Fibroblast of skin of right quadriceps (primary cell): Measurements from ENCODE around the gene FPR2.
"Not testable (repeated sequence)": the region's sequence is repeated elsewhere in the genome, so short reads cannot be mapped to it uniquely, and the experiment has no call there.

ENCODE experiments used
- DNase-seq: peaks from one replicate; pipeline ENCODE4 v3.0.0-alpha.2; 2013

The FPR2 gene

DNA sequence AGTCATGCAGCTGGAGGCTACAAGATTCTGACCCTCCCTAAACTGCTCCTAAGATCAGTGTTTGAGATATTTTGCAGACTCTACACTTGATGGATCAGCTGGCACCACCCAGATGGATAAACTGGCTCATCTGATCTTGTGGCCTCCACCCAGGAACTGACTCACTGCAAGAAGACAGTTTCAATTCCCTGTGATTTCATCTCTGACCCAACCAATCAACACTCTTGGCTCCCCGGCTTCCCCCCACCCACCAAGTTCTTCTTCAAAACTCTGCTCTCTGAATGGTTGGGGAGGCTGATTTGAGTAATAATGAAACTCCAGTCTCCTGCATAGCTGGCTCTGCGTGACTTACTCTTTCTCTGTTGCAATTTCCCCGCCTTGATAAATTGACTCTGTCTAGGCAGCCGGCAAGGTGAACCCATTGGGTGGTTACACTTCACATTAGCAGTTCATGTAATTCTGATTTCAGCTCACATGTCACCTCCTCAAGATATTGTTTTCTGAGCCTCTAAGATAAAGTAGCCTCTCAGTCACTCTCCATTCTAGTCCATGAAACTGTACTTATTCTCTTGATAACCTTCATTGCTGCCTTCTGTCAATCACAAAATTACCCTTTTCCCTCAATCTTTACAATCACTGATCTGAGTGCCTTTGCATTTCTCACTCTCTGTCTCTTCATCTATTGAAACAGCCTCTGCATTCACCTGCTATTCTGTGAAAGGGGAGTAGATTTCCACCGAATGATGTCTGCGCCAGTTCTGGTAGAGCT lies 24.1 kb downstream of the FPR2 start:
- DNase-seq, result peak; percentile 22

DNA sequence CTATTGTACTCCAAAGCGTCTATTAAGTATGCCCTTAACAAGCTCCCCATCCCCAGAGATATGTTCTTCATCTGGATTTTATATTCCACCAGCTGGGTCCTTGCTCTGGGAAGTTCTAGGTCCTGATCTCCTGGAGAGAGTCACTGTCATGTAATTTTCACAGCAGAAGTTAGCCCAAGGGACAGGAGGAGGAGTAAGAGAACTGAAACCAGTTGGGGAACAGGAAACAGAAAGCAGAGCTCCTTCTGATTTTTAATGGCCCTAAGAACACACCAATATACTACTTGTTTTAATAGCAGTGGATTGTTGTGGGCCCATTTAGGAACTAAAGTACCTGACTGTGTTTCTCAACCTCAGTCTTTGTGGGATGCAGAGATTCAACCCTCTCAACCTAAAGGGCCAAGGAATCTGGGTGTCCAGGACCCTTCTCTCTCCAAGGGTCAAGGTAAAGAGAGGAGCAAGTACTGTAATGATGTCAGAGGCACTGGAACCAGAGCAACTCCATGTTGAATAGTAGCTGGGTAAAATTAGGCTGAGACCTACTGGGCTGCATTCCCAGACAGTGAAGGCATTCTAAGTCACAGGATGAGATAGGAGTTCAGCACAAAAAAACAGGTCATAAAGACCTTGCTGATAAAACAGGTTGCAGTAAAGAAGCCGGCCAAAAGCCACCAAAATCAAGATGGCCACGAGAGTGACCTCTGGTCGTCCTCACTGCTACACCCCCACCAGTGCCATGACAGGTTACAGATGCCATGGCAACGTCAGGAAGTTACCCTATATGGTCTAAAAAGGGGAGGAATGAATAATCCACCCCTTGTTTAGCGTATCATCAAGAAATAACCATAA lies 25.9 kb downstream of the FPR2 start:
- DNase-seq, result no peak

DNA sequence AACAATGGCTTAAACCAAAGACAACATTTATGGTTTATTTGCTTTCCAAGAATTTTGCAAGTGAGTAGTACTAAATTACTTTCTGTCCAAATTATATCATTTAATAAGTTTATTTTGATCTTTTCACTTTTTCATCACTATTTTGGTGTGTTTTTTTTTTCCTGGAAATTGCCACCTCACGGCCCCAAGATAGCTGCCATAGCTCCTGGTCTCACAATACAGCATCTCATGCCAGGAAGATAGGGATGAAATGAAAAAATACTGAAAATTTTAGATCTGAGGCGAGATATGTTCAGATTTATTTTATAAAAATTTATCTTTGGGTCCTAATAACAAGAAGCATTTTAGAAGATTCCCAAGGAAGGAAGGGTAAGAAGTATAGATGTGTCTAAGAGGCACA lies 27.0 kb downstream of the FPR2 start:
- DNase-seq, result no peak

DNA sequence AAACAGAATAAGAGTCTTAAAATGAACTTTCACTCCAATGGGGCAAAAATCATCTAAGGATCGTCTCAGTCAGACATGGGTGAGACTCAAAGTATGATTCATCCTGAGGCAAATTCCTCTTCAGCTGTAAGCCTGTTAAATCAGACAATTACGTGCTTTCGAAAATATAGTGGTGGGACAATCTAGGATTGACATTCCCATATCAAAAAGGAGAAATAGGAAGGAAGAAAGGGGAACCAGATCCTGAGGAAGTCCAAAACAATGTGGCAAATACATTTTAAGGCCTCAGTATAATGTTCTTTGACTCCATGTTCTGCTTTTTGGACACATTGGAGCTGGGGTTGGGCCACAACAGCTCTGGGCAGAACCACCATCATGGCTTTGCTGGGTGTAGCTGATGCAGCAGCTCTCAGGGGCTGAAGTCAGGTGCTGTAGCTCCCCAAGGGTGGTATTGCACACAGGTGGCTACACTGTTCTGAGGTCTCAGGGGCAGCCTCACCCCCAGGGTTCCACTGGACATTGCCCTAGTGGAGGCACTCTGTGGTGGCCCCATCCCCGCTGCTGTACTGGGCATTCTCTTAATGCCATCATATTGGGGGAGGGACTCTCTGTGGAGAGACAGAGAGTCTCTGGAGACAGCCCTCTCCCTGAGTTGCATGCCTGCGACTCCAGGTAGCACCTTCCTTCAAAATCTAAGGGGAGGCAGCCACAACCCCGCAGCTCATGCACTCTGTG lies 28.2 kb downstream of the FPR2 start:
- no peak for DNase-seq

DNA sequence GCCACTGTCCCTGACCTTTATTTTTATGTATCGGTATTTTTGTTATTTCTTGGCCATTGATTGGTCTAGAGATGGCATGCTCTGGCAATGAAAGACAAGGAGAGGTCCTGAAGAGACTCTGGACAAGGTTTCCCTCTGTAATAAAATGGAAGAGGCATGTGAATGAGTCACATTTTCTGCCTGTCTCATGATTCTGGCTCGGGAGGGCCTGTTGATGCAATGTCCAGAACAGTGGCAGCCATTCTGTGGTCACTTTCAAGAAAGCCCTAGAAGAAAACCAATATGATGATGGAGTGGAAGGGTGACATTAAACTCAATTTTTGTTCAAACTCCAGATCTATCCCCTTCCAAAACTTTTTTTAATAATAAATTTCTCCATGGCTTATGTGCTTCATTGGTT lies 32.0 kb downstream of the FPR2 start:
- no peak for DNase-seq

DNA sequence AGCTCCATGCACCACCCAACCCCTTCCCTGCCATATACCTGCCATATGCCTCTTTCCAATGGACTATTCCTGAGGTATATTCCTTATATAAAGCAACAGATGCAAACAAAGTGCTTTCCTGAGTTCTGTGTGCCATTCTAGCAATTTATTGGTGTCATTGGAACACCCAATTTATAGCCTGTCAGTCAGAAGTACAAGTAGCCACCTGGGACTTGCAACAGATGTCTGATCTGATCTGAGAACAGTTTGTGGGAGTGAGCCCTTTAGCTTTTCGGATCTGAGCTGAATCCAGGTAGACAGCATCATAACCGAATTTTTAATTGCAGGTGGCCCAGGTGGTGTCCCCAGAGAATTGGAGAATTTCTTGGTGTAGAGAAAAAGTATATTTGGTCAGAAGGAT lies 33.0 kb downstream of the FPR2 start:
- DNase-seq, result no peak

DNA sequence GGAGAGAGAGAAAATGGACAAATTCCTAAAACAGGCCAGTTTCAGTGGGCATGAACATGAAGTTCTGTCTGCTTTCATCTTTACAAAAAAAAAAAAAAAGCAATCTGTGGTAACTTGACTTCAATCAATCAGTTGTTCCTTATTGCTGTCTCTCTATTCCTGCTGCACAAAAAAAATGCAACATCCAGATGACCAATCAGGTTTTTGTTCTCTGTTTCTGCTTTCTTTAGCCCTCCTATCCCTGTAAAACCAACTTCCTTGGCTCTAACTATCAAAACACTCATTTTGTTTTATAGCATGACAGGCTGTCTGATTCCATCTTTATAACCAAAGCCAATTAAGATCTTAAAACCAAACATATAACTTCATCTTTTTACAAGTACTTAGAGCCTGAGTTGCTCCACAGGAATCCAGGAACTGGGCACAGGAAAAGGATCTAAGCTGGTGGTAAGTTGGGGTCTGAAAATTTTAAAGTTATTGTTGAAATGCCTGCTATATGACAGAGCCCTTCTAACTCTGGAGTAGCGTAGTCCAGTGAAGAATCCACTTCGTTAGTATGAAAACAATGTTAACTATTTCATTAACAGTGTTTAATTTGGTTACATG lies 34.0 kb downstream of the FPR2 start, which contains the start of gene FPR3:
Gene FPR3, plus strand, starts transcription at position 273 of the 606 bp plus-strand sequence. CDS start 28,592 bp downstream, outside the sequence.
- DNase-seq, result no peak

DNA sequence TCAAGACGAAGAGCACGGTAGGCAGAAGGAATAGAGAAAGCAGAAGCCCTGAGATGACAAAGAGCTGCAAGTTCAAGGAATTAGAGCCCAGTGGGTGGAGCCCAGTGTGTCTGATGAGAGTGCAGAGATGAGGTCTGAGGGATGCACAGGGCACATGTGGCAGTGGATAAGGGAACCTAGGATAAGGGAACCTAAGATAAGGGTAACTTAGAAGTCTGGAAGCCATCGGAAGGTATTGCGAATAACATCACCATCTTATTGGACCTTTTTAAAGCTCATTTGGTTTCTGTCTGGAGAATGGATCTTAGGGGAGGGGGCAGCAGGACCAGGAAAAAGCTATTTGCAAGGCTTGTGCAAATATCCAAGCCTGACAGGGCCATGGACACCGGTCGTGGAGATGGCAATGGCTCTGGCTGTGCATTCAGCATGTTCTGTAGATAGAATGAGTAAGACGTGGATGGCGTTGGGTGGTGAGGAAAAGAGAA lies 35.3 kb downstream of the FPR2 start:
- no peak for DNase-seq

DNA sequence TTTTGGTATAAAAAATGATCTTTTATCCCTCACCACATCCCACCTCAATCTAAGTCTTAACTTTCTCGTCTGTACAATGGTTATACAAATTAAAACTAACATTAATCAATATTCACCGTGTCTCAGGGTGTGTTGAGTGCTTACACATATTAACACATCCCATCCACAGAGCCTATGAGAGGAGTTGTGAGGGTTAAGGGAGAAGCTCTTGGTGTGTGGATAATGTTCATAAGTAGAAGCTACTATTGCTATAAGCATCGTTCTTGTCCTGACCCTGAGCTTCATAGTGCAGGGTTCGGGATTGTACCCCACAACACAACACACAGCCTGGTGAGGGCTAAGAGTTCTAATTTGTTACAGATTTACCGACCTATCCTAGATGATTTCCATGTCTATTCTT lies 36.5 kb downstream of the FPR2 start:
- DNase-seq, result no peak

DNA sequence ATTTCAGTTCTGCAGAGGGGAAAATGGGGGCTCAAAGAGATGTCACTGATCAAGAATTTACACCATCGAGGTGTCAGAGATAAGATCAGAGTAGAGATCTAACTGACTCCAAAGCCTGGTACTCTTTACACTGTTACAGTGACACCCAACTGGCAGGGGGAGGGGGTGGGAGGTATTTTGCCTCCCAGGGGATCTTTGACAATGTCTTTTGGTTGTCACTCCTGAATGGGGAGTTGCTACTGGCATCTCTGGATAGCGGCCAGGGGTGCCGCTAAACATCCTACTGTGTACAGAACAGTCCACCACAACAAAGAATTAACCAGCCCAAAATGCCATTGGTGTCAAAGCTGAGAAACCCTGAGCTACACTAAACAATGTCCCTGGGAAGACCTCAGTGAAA lies 37.1 kb downstream of the FPR2 start:
- DNase-seq, result no peak

DNA sequence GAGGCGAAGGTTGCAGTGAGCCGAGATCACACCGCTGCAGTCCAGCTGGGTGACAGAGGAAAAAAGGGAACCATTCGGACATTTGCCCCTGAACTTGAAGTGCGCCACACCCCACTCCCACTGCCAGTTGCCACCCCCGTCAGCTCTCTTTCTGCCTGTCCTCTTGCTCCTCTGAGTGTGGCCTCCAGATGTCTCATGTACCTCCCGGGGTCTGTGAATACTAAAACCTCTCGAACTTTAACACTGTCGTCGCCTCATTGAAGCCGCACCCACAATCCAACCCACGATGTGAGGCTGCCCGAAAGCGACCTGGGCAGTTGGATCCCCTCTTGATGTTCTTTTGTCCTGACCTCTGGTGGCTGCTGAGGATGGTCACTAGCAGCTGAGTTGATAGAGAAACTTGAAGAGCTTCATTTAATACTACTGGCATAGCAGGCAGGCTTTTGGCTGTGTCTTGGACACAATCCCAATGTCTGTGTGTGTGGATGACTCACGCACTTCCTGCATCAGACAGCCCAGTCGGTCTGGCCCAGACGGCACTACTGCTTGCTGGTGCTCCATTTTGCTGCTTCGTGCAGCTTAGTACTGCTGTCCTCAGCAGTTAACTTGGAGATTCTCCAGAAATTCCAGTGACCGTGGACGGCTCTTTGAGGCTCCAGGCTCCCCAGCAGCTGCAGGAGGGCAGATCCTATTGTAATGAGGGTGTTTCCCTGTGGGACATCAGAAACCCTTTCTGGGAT lies 38.2 kb downstream of the FPR2 start:
- peak; percentile 90 for DNase-seq

DNA sequence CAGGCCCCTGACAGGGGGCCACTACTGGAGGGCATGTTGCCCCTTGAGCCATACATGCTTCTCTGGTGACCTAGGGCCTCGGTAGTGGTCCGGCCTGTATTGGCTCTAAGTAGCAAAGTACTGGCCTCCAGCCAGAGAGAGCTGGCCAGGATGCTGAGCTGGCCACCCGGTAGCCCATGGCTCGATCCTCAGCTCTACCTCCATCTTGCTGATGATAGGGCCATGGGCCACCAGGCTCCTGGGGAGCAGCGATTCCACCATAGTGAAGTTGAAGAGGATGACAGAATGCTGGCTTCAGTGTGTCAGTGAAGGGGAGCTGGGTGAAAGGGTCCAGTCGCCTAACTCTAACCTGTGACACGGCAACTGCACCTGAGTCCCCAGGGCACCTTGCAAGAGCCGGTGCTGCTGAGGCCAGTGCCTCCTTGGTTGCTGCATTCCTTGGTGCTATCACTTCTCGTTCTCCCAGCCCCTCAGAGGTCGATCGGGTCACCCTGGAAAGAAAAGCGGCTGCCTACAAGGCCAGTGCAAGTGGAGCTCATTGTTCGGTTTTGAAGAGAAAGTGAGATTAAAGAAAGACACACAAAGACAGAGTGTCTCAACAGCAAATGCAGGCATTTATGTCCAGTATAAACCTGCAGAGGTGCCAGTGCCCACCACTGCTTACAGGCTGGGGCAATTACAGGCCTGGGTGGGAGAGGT lies 38.9 kb downstream of the FPR2 start:
- DNase-seq, result no peak

DNA sequence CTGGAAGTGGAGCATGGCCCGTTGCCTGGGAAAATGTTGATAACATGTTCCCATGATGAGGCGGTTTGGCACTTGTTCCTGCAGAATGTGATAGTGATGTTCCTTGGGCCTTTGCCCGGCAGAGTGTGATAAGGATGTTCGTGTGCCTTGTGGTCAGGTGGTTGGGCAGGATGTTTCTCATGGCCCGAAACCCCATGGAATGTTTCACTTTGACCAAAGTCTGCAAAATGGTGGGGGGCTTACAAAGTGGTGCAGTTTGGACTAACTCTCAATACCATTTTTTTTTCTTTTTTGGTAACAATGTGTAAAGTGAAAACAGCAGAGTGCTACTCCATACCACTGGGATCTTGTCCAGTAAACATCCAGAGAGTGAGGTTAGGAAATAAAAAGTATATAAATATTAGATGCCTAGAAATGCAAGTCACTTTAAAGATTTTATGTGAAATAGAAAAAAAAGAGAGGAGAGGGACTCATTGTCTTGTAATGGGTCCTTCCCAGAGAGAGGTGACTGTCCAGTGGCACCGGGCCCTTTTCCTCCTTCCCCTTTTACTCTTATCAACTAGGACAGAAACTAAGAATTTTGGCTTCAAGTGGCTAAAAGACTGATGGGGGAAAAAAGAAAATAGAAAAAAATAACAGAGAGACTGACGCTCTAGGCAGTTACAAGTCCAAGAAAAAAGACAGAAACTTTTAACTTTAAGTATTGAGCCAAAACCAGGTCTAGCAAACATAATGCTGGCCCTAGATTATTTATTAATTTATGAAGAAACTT lies 39.7 kb downstream of the FPR2 start:
- DNase-seq, result peak; percentile 3

DNA sequence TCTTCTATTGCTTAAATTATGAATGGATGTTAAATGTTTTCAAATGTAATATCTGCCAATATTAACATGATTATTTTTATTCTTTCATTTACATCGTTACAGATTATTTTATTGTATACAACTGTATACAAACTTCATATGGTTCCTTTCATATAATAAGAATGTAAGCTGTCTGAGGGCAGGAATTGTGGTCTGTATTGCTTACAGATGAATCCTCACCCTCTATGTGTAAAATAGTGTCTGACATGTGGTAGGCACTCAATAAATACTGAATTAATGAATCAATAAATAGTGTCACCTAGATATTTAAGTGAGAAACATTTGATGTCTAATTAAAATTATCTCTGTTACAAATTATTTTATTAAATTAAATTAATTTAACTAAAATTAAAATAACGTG lies 41.8 kb downstream of the FPR2 start:
- DNase-seq, result no peak

DNA sequence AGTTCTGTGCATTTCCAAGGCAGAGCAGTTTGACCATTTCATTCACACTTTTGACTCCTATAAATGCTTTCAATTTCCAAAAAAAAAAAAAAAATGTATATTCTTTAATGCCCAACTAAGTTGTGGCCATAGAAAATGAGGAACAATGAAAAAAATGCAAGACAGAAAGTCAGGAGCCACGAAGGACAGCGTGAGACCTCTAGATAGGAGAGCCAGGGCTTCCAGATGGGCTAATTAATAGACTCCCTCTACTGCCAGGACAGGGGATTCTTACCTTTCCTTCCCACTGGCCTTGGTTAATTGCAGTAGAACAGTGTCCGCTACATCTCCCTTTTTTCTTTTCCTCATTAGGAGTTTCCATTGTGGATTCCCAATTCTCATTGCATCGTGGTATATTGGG lies 42.5 kb downstream of the FPR2 start:
- no peak for DNase-seq

DNA sequence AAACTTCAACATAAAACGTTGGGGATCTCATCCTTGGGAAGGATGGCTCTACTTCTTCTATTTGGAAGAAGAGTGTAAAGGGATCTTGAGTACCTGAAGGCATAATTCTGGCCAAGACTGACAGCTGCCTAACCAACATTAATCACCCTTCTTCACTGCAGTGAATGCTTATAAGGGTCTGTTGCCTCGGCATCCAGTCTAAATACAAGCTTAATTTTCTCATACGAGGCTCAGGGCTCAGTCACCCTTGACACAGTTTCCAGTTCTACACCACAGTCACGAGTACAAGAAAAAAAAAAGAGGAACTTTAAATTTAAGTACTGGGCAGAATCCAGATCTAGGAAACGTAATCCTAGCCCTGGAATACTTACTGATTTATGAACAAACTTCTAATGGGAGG lies 43.0 kb downstream of the FPR2 start:
- no peak for DNase-seq

DNA sequence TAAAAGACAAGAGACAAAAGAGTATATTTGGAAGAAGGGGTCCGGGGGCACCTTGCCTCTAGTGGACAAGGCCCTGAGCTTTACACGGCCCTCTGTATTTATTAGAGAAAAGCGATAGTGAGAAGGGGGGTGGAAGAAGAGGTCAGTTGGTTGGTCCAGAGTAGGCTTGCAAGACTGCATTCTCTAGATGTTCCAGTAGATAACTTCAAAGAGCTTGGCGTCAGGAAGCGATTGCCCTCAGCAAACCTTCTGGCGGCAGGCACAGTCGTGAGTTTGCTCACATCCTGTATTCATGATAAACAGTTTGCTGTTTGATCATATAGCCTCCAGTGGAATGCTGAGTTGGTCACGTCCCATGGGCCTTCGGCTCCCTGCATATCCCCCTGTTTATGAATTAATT lies 43.8 kb downstream of the FPR2 start:
- not testable (repeated sequence) for DNase-seq

DNA sequence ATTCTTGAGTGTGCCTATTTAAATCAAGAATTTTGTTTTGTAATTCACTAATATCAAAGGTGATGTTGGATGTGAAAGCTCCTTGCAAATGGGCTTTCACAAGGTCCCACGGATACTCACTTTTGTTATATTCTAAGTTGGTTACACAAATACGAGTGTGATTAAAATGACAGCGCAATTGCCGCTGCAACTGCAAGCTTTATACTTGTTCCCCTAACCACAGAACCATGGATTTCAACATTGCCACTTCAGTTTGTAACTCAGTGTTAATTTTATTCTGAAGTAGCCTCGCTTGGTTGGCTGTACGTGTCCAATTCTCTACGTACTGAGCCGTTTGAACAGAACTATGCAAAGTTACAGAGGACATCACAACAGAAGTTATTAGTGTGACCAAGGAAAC lies 44.4 kb downstream of the FPR2 start:
- not testable (repeated sequence) for DNase-seq

DNA sequence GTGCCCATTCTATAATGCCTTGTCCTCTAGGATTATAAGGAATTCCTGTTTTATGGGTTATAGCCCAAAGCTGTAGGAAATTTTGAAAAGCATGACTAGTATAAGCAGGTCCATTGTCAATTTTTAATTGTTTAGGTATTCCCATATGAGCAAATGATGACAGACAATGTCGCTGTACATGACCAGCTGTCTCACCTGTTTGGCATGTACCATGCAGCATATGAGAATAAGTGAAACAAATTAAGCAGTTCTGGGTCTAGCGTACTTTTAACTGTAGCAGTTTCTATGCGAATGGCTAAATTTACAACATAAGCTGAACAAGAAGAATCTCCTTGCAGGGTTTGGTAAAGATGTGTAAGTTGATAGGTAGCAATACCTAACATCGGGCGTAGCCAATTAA lies 45.6 kb downstream of the FPR2 start:
- not testable (repeated sequence) for DNase-seq

DNA sequence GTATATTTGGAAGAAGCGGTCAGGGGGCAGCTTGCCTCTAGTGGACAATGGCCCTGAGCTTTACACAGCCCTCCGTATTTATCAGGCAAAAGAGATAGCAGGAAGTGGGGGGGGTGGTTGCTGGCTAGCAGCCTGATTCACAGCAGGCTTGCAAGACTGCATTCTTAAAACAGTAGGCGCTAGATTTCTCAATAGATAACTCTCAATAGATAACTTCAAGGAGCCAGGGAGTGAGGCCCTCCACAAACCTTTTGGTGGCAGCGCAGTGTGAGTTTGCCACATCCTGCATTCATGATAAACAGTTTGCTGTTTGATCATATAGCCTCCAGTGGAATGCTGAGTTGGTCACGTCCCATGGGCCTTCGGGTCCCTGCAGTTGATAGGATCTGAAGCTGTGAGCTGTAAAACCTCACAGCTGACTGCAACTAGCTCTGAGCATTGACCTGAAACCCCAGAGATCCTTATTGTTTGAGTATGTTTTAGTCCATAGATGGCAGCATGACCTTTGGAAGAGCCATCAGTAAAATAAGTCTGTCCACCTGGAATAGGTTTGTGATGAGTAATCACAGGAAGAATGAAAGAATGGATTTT lies 46.2 kb downstream of the FPR2 start:
- peak; percentile 19 for DNase-seq
